ENCODE data around the gene EIF2A.

Gene EIF2A

DNA sequence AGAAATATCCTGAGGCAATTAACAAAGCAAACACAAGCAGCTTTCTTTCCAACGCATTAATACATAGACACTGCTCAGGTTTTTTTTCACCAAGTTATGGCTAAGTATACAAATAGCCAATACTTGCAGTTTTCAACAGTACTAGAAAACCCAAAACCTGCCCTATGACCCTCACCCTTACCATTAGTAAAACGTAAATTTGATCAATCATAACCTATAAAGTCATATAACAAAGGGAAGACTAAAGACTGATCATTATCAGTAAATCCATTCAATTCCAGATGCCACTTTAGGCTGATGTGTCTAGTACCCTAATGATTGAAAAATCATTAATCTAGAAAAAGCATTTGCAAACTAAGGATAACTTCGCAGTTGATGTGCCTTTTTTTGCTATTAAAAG, 3.5 kb upstream of the EIF2A start:
- Histone ChIP-seq H3K27me3 (ENCODE audit: control insufficient read depth, insufficient read depth, low read length) (no peaks in the 10 kb centered on the region), H3K36me3 (ENCODE audit: control insufficient read depth, insufficient read depth, low read length) (no peaks in the 10 kb centered on the region), H3K4me3 (ENCODE audit: low read depth, low read length) (no peak overlapping the region), H3K79me2 (peaks cover 21% of the 10 kb centered on the region), H2AFZ (no peak overlapping the region), H3K9ac (no peak overlapping the region), H3K4me2 (ENCODE audit: low read length) (no peak overlapping the region), H3K4me1 (peaks cover 6% of the 10 kb centered on the region), H3K27ac (no peak overlapping the region), H3K9me3 (ENCODE audit: control insufficient read depth, low read length) (no peaks in the 10 kb centered on the region)
- TF ChIP-seq CTCF (IDR thresholded peaks at IDR 0.05): no peak

GRCh38 chr3:150543531-150543930, 3.1 kb upstream of the EIF2A start:
- no peak overlapping the region for H2AFZ ChIP-seq
- H3K27ac ChIP-seq: no peak overlapping the region
- H3K4me1 ChIP-seq: peaks cover 6% of the 10 kb centered on the region
- no peak for TF ChIP-seq CTCF (IDR thresholded peaks at IDR 0.05)
- H3K4me3 ChIP-seq (ENCODE audit: low read depth, low read length): no peak overlapping the region
- H3K9ac ChIP-seq: no peak overlapping the region
- no peak overlapping the region for H3K4me2 ChIP-seq (ENCODE audit: low read length)
- no peaks in the 10 kb centered on the region for H3K36me3 ChIP-seq (ENCODE audit: control insufficient read depth, insufficient read depth, low read length)
- no peaks in the 10 kb centered on the region for H3K27me3 ChIP-seq (ENCODE audit: control insufficient read depth, insufficient read depth, low read length)
- H3K79me2 ChIP-seq: peaks cover 22% of the 10 kb centered on the region
- no peaks in the 10 kb centered on the region for H3K9me3 ChIP-seq (ENCODE audit: control insufficient read depth, low read length)

- H3K4me2 ChIP-seq (ENCODE audit: low read length): no peak overlapping the region
Measured at GRCh38 chr3:150544041-150544440, 2.5 kb upstream of the EIF2A start.

GRCh38 chr3:150544726-150545125, 1.9 kb upstream of the EIF2A start:
- Histone ChIP-seq H3K4me1 (peaks cover 6% of the 10 kb centered on the region), H3K36me3 (ENCODE audit: control insufficient read depth, insufficient read depth, low read length) (no peaks in the 10 kb centered on the region), H3K9ac (no peak overlapping the region)

More at GRCh38 chr3:150544041-150544440, 2.5 kb upstream of the EIF2A start:
- H3K27ac ChIP-seq: no peak overlapping the region
- H3K36me3 ChIP-seq (ENCODE audit: control insufficient read depth, insufficient read depth, low read length): no peaks in the 10 kb centered on the region
- H2AFZ ChIP-seq: no peak overlapping the region
- no peaks in the 10 kb centered on the region for H3K27me3 ChIP-seq (ENCODE audit: control insufficient read depth, insufficient read depth, low read length)
- H3K4me1 ChIP-seq: peaks cover 6% of the 10 kb centered on the region
- H3K9ac ChIP-seq: no peak overlapping the region
- no peak overlapping the region for H3K4me3 ChIP-seq (ENCODE audit: low read depth, low read length)
- no peak for TF ChIP-seq CTCF (IDR thresholded peaks at IDR 0.05)
- H3K79me2 ChIP-seq: peaks cover 21% of the 10 kb centered on the region
- no peaks in the 10 kb centered on the region for H3K9me3 ChIP-seq (ENCODE audit: control insufficient read depth, low read length)

More at GRCh38 chr3:150544726-150545125, 1.9 kb upstream of the EIF2A start:
- Histone ChIP-seq H3K4me2 (ENCODE audit: low read length) (peak overlapping the region; percentile 82), H3K27ac (peak overlapping the region; percentile 98), H2AFZ (no peak overlapping the region), H3K9me3 (ENCODE audit: control insufficient read depth, low read length) (no peaks in the 10 kb centered on the region), H3K4me3 (ENCODE audit: low read depth, low read length) (peak overlapping the region; percentile 91), H3K79me2 (peaks cover 23% of the 10 kb centered on the region), H3K27me3 (ENCODE audit: control insufficient read depth, insufficient read depth, low read length) (no peaks in the 10 kb centered on the region)
- no peak for TF ChIP-seq CTCF (IDR thresholded peaks at IDR 0.05)
